GM12892 (cell line): ENCODE measurements around the gene HK3.

Source experiments
- DNase-seq: peaks from one replicate; pipeline ENCODE4 v3.0.0; 2011; ENCODE audit not compliant: insufficient read length
- FAIRE-seq: peaks from 2 replicates; lab custom pipeline; 2011; peaks lifted over from hg19 to GRCh38; lab: Jason Lieb, UNC
- POLR2A ChIP-seq: IDR thresholded peaks from 2 replicates; pipeline ENCODE4 v1.6.1; 2011; ENCODE audit warnings: low read depth, low read length, control low read depth
- POLR2AphosphoS5 ChIP-seq: IDR thresholded peaks from 2 replicates; pipeline ENCODE4 v1.6.1; 2011; ENCODE audit warnings: low read depth, low read length, control low read depth
- TAF1 ChIP-seq: IDR thresholded peaks from 2 replicates; pipeline ENCODE4 v1.6.1; 2011; ENCODE audit warnings: low read depth, mild to moderate bottlenecking, control low read depth, low read length, borderline replicate concordance

The HK3 gene

GRCh38 chr5:176887252-176887849, 11.8 kb downstream of the HK3 start:
- DNase-seq, result no peak
- FAIRE-seq, result no peak
- no peak for TF ChIP-seq POLR2A
- no peak for TF ChIP-seq POLR2AphosphoS5
- no peak for TF ChIP-seq TAF1

GRCh38 chr5:176886336-176887251, 12.6 kb downstream of the HK3 start:
- TF ChIP-seq TAF1 (no peak), POLR2A (no peak), POLR2AphosphoS5 (no peak)
- no peak for FAIRE-seq
- no peak for DNase-seq

- FAIRE-seq (no peak), DNase-seq (no peak)
- TF ChIP-seq POLR2AphosphoS5 (no peak), POLR2A (no peak)
Measured at GRCh38 chr5:176884571-176884890, 14.6 kb downstream of the HK3 start.

- FAIRE-seq (no peak), DNase-seq (no peak)
- TF ChIP-seq POLR2AphosphoS5, result no peak
- TF ChIP-seq TAF1, result no peak
- no peak for TF ChIP-seq POLR2A
Measured at GRCh38 chr5:176883700-176884570, 15.2 kb downstream of the HK3 start.

- FAIRE-seq (no peak), DNase-seq (no peak)
- TF ChIP-seq TAF1 (no peak), POLR2A (no peak), POLR2AphosphoS5 (no peak)
Measured at GRCh38 chr5:176882567-176882903, 16.6 kb downstream of the HK3 start.

GRCh38 chr5:176881816-176882566, 17.2 kb downstream of the HK3 start:
- TF ChIP-seq TAF1 (no peak), POLR2A (no peak)
- no peak for FAIRE-seq
- DNase-seq, result no peak

GRCh38 chr5:176881021-176881749, 18.0 kb downstream of the HK3 start:
- FAIRE-seq, result no peak
- TF ChIP-seq TAF1 (no peak), POLR2AphosphoS5 (no peak), POLR2A (no peak)
- no peak for DNase-seq

- no peak for FAIRE-seq
- DNase-seq, result no peak
- TF ChIP-seq POLR2A, result no peak
- no peak for TF ChIP-seq TAF1
- TF ChIP-seq POLR2AphosphoS5, result no peak
Measured at GRCh38 chr5:176880366-176881020, 18.7 kb downstream of the HK3 start.

GRCh38 chr5:176879663-176880361, 19.3 kb downstream of the HK3 start:
- DNase-seq (no peak), FAIRE-seq (no peak)
- no peak for TF ChIP-seq POLR2A
- no peak for TF ChIP-seq POLR2AphosphoS5

- no peak for DNase-seq
- no peak for TF ChIP-seq POLR2AphosphoS5
- TF ChIP-seq TAF1, result no peak
- TF ChIP-seq POLR2A, result no peak
- FAIRE-seq, result no peak
Measured at GRCh38 chr5:176878906-176879662, 20.1 kb downstream of the HK3 start.

GRCh38 chr5:176878463-176878862, 20.7 kb downstream of the HK3 start:
- FAIRE-seq (no peak), DNase-seq (no peak)
- no peak for TF ChIP-seq POLR2AphosphoS5
- no peak for TF ChIP-seq TAF1
- TF ChIP-seq POLR2A, result no peak
